Left ventricle myocardium inferior (tissue), 1 donor: ENCODE measurements around the gene MAGOHB. TPM values are rescaled to one million over a fixed set of nuclear protein-coding genes. Genes with fewer than 3 reads are reported as not detected.

Source experiments
- DNase-seq: peaks from one replicate; pipeline ENCODE4 v3.0.0-alpha.2; 2020
- H3K27ac ChIP-seq: fragments of 200-600 bp; replicated peaks from 2 replicates; pipeline ENCODE4 v1.8.0; 2021
- H3K27me3 ChIP-seq: fragments of 200-600 bp; 2 replicates; pipeline ENCODE4 v1.8.0; 2021; ENCODE audit warnings: low read depth
- H3K36me3 ChIP-seq: fragments of 200-600 bp; 2 replicates; pipeline ENCODE4 v1.8.0; 2021
- H3K4me1 ChIP-seq: fragments of 200-600 bp; 2 replicates; pipeline ENCODE4 v1.8.0; 2021
- H3K4me3 ChIP-seq: fragments of 200-600 bp; 2 replicates; pipeline ENCODE4 v1.8.0; 2021; ENCODE audit warnings: mild to moderate bottlenecking, moderate library complexity
- H3K9me3 ChIP-seq: fragments of 200-600 bp; replicated peaks from 2 replicates; pipeline ENCODE4 v1.8.0; 2021
- intact Hi-C: fragments of 100-400 bp; cut with micrococcal nuclease; formaldehyde crosslinking; loops from one replicate; pipeline ENCODE4 v1.11.0; 2022
- total RNA-seq: library from RNA; stranded (reverse); fragmentation: NEBNext Ultra II Directional; extraction: Animal tissue kit (Norgen Biotek cat#: 25700); gene quantifications from one replicate; pipeline ENCODE4 v1.2.1, GENCODE V29; 2021
- TF ChIP-seq, protein P1 (sequence below): fragments of 200-600 bp; IDR thresholded peaks from 2 replicates; pipeline ENCODE4 v1.8.0; 2021; ENCODE audit warnings: antibody characterized with exemption, mild to moderate bottlenecking, borderline replicate concordance
- donor health status: DM: no; HTN: yes; CAD: no; lungs with severe emphysema.

The MAGOHB gene
- total RNA-seq, 1 donor from 2014 or later = 13.9 TPM

DNA sequence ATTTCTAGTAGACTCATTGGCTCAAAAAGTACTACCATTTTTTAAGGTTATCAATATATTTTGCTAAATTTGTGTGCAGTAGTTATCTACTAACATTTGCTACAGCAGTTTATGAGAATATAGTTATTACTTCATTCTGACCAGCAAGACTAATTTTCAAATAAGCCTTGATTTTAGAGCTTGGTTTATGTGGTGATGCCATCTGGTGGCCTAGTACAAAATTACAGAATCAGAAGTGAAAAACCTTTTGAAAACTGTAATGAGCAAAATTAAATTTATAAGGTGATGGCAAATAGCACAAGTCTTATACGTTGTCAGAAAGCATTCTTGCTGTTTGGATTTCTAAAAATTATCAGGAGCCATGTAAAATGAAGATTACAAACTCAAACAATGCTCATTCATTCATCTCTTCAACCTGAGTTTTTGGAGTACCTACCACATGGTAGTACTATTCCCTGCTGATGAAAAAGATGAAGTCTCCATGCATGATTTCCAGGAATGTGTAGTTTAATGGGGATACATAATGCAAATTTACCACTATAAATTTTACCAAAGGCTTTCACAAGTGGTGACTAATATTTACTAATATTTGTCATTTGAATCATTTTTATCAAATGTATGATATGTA, 51.0 kb downstream of the MAGOHB start:
- TF ChIP-seq, protein P1, sequence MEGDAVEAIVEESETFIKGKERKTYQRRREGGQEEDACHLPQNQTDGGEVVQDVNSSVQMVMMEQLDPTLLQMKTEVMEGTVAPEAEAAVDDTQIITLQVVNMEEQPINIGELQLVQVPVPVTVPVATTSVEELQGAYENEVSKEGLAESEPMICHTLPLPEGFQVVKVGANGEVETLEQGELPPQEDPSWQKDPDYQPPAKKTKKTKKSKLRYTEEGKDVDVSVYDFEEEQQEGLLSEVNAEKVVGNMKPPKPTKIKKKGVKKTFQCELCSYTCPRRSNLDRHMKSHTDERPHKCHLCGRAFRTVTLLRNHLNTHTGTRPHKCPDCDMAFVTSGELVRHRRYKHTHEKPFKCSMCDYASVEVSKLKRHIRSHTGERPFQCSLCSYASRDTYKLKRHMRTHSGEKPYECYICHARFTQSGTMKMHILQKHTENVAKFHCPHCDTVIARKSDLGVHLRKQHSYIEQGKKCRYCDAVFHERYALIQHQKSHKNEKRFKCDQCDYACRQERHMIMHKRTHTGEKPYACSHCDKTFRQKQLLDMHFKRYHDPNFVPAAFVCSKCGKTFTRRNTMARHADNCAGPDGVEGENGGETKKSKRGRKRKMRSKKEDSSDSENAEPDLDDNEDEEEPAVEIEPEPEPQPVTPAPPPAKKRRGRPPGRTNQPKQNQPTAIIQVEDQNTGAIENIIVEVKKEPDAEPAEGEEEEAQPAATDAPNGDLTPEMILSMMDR = peak; percentile 81
- peaks cover 18% of the 10 kb centered on the region for H3K27me3 ChIP-seq
- DNase-seq = no peak
- H3K4me3 ChIP-seq = no peak overlapping the region
- H3K4me1 ChIP-seq = no peaks in the 10 kb centered on the region
- no peaks in the 10 kb centered on the region for H3K36me3 ChIP-seq
- intact Hi-C loops = loop anchor here (5.0 kb wide), 2 partner anchors 230 to 325 kb away; no protein-coding TSS in a partner anchor
- no peak overlapping the region for H3K27ac ChIP-seq
- H3K9me3 ChIP-seq = no peaks in the 10 kb centered on the region

GRCh38 chr12:10559244-10559643, 54.2 kb downstream of the MAGOHB start:
- intact Hi-C loops = no loop called here
- Histone ChIP-seq H3K4me1 (no peaks in the 10 kb centered on the region), H3K27ac (no peak overlapping the region), H3K9me3 (no peaks in the 10 kb centered on the region), H3K36me3 (no peaks in the 10 kb centered on the region), H3K4me3 (no peak overlapping the region), H3K27me3 (peaks cover 18% of the 10 kb centered on the region)
- TF ChIP-seq, protein P1 = no peak
- DNase-seq = no peak

DNA sequence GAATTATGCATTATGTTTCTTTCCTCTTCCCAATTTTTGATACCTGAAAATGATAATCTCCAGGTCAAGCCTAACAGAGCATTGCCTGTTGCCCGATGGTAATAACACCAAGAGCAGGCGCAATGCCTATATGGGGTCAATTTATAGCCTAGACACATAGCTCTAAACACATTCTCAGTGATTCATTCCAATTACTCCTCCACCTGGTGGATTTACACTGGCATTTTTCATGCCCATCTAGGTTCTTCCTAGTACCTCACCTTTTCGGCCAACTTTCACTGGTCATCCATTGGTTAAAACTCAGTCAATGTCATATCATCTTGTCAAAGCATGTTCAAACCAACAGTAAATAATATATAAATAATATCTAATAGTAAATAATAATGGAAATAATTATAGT, 54.6 kb downstream of the MAGOHB start:
- Histone ChIP-seq H3K36me3 (no peaks in the 10 kb centered on the region), H3K9me3 (no peaks in the 10 kb centered on the region), H3K4me3 (no peak overlapping the region), H3K4me1 (no peaks in the 10 kb centered on the region), H3K27ac (no peak overlapping the region), H3K27me3 (peaks cover 18% of the 10 kb centered on the region)
- TF ChIP-seq, protein P1 = no peak
- no peak for DNase-seq
- intact Hi-C loops = no loop called here

DNA sequence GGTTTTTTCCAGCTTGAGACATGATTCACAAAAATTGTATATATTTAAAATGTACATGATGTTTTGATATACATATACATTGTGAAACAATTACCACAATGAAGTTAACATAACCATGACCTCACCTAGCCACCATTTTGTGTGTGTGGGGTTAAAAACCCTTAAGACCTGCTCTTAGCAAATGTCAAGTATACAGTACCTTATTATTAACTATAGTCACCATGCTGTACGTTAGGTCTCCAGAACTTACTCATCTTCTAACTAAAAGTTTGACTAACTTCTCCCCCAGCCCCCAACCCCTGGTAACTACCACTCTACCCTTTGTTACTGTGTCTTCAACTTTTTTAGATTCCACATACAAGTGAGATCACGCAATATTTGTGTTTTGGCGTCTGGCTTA, 55.1 kb downstream of the MAGOHB start:
- no peaks in the 10 kb centered on the region for H3K4me1 ChIP-seq
- no peak for DNase-seq
- H3K27ac ChIP-seq = no peak overlapping the region
- H3K4me3 ChIP-seq = no peak overlapping the region
- TF ChIP-seq, protein P1 = no peak
- intact Hi-C loops = no loop called here
- no peaks in the 10 kb centered on the region for H3K36me3 ChIP-seq
- H3K9me3 ChIP-seq = no peaks in the 10 kb centered on the region
- H3K27me3 ChIP-seq = peaks cover 18% of the 10 kb centered on the region

- Histone ChIP-seq H3K9me3 (no peaks in the 10 kb centered on the region), H3K27me3 (peaks cover 18% of the 10 kb centered on the region), H3K36me3 (no peaks in the 10 kb centered on the region), H3K4me1 (no peaks in the 10 kb centered on the region), H3K4me3 (no peak overlapping the region), H3K27ac (no peak overlapping the region)
- intact Hi-C loops = no loop called here
- no peak for DNase-seq
- TF ChIP-seq, protein P1 = no peak
These were observed 55.6 kb downstream of the MAGOHB start for GRCh38 chr12:10557766-10558165.

DNA sequence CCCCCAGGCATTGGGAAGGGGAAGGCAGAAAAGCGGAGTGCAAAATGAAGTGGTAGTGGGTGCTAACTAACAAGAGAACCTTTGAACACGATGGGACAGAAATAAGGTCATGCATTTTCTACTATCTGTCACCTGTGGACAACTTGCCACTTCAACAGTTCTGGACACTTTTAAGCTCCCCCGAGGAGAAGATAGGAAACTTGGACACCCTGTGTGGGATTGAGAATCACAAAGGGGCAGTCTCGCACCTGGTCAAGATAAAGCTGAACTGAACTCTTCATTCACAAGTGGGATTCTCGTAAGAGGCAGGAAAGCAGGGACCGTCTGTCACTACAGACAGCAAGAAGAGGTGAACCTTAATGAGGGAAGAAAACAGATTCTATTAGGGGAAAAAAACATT, 56.1 kb downstream of the MAGOHB start:
- TF ChIP-seq, protein P1 = no peak
- intact Hi-C loops = no loop called here
- Histone ChIP-seq H3K4me3 (no peak overlapping the region), H3K27ac (no peak overlapping the region), H3K27me3 (peaks cover 18% of the 10 kb centered on the region), H3K4me1 (no peaks in the 10 kb centered on the region), H3K9me3 (no peaks in the 10 kb centered on the region), H3K36me3 (no peaks in the 10 kb centered on the region)
- no peak for DNase-seq
